ENCODE results near the gene COL27A1. TPM values are rescaled to one million over a fixed set of nuclear protein-coding genes. Genes with fewer than 3 reads are reported as not detected.

Gene COL27A1
- total and polyA plus RNA-seq, 12 donors: 3.1 to 35.8 (median 5.1) TPM

DNA sequence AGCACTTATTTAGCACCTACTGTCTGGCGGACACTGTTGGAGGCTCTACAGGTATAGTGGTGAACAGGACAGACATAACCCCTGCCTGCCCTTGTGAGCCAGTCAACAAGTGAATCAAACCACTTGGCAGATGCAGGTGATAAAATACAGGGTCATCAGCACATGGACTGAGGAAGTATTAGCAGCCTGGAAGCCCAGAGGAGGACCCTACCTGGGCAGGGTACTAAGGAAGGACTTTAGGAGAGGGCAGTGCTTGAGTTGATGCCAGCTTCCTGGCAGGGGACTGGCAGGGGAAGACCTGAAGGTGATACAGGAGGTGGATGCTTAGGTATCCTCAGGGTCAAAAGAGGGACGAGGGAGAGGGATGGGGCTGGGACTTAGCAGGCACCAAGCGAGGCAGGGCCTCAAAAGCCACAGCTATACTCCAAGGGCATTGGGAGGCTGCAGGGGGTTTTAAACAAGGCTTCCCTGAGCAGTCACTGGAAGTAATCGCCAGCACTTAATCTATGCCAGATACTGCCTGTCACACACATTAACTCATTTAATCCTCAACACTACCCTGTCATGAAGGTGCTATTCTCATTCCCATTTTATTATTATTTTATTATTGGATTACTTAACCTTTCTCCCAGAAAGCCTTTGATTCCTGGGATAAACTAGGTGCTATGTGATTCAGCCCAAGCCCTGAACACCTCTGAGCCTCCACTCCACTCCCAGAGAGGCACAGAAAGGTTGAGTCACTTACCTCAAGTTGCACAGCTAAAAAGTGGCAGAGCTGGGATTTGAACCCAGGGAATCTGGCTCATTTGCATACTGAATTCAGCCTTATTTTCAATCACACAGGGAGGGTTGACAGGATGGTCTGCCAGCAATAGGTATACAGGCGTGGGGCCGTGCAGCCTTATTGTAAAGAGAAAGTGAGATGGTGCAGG is 103.8 kb downstream of the COL27A1 start:
- H3K4me1 ChIP-seq: peaks cover 0 to 13% (median 0%) of the 10 kb centered on the region in 9 donors
- no peaks in the 10 kb centered on the region for H3K9me3 ChIP-seq
- TF ChIP-seq, protein P1, sequence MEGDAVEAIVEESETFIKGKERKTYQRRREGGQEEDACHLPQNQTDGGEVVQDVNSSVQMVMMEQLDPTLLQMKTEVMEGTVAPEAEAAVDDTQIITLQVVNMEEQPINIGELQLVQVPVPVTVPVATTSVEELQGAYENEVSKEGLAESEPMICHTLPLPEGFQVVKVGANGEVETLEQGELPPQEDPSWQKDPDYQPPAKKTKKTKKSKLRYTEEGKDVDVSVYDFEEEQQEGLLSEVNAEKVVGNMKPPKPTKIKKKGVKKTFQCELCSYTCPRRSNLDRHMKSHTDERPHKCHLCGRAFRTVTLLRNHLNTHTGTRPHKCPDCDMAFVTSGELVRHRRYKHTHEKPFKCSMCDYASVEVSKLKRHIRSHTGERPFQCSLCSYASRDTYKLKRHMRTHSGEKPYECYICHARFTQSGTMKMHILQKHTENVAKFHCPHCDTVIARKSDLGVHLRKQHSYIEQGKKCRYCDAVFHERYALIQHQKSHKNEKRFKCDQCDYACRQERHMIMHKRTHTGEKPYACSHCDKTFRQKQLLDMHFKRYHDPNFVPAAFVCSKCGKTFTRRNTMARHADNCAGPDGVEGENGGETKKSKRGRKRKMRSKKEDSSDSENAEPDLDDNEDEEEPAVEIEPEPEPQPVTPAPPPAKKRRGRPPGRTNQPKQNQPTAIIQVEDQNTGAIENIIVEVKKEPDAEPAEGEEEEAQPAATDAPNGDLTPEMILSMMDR (IDR thresholded peaks at IDR 0.05): no peak
- no peak overlapping the region for H3K4me3 ChIP-seq
- no peaks in the 10 kb centered on the region for H3K36me3 ChIP-seq
- 70 to 71% methylated on average over 6 of the region's 6 CpGs for WGBS, 2 donors
- no peaks in the 10 kb centered on the region for H3K27me3 ChIP-seq
- ATAC-seq (no peak), DNase-seq (no peak)
- intact Hi-C loops (cut with DNase I): no loop called here
- no peak overlapping the region for H3K27ac ChIP-seq

DNA sequence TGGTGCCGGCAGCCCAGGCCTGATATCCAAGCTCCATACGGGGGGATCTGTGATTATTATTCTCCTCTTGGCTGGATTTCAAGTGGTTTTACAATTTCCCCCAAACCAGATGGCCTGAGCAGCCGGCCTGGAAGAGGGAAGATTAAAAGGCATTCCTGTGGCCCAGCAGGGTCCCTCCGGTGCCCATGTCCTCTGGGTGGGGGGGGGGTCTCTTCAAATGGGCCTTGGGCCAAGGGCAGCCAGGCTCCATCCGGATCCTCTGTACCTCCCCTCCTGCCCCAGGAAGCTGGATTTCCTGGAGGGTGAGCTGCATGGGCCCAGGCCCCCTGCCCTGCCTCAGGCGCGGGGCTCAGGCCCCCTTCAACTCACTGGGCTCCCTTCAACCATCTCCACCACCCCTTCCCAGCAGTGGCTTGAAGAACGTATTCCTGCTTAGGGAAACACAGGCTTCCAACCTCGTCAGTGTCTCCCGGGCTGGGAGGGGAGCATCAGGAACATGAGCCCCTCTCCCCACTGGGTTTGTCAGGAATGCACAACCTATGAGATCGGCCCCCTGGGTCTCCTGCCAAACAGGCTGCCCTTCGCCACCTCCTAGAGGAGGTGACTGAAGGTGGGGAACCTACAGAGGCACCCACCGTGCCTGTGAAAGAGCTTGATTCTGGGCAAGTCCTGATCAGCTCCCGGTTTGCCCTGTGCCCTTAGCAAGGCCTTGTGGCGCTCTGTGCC is 104.6 kb downstream of the COL27A1 start:
- intact Hi-C loops (cut with DNase I): loop anchor here in 3 of 10 donors (5.0 to 10.0 kb wide), 2 partner anchors 103 to 105 kb away; partner anchors contain the start of gene COL27A1 (in 3 of the 3)
- no peak overlapping the region for H3K27ac ChIP-seq
- no peaks in the 10 kb centered on the region for H3K27me3 ChIP-seq
- TF ChIP-seq, protein P1 (IDR thresholded peaks at IDR 0.05): no peak
- H3K36me3 ChIP-seq: no peaks in the 10 kb centered on the region
- H3K9me3 ChIP-seq: no peaks in the 10 kb centered on the region
- H3K4me3 ChIP-seq: no peak overlapping the region
- H3K4me1 ChIP-seq: peaks cover 0 to 13% (median 0%) of the 10 kb centered on the region in 9 donors
- no peak for DNase-seq
- WGBS, 2 donors: 56 to 66% methylated on average over 15 of the region's 15 CpGs
- ATAC-seq: no peak

DNA sequence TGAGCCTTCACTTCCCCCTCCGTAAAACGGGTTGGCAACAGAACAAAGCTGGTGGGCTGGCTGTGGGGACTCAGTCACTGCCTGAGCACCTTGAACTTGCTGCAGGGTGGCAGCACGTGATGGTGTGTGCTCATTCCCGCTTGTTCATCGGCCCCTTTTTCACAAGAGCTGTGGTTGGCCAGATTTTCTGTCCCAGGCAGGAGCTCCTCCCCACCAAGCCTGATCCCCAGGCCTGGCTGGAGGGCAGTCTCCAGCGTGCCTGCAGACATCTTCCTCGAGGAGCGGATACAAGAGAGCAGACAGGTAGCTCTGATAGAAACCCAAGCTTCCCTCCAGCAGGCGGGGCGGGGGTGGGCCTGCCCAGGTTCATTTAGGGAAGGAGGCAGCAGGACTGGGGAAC is 105.7 kb downstream of the COL27A1 start:
- H3K27me3 ChIP-seq: no peaks in the 10 kb centered on the region
- H3K27ac ChIP-seq: no peak overlapping the region
- intact Hi-C loops (cut with DNase I): loop anchor here in 3 of 10 donors (5.0 to 10.0 kb wide), 2 partner anchors 104 to 106 kb away; partner anchors contain the start of gene COL27A1 (in 3 of the 3)
- TF ChIP-seq, protein P1 (IDR thresholded peaks at IDR 0.05): no peak
- H3K36me3 ChIP-seq: no peaks in the 10 kb centered on the region
- no peak for DNase-seq
- H3K4me3 ChIP-seq: no peak overlapping the region
- peaks cover 0 to 13% (median 0%) of the 10 kb centered on the region in 9 donors for H3K4me1 ChIP-seq
- H3K9me3 ChIP-seq: no peaks in the 10 kb centered on the region
- 89 to 92% methylated on average over 10 of the region's 10 CpGs for WGBS, 2 donors
- no peak for ATAC-seq

DNA sequence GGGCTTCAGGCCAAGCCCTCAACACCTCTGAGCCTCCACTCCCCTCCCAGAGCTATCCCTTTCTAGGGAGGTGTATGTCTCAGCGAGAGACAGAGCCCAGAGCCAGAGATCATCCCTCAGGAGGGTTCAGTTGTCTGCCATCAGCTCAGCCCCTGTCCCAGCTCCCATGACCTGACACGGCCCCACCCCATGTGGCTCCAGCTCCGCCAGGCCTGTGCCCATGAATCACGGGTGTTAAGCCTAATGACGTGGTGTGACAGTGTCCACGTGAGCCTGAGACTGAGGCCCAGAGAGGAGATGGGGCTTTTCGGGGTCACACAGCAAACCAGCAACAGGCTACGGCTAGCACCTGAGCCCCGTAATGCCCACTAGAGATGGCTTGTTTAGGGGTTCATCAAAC is 106.7 kb downstream of the COL27A1 start:
- intact Hi-C loops (cut with DNase I): loop anchor here in 3 of 10 donors (5.0 to 10.0 kb wide), 2 partner anchors 105 to 107 kb away; partner anchors contain the start of gene COL27A1 (in 3 of the 3)
- ATAC-seq (peak in 5 of 8 donors; percentile 24 to 46 (median 27)), DNase-seq (no peak)
- H3K4me3 ChIP-seq: no peak overlapping the region
- WGBS, 2 donors: 69% methylated on average over 9 of the region's 9 CpGs
- H3K9me3 ChIP-seq: no peaks in the 10 kb centered on the region
- TF ChIP-seq, protein P1 (IDR thresholded peaks at IDR 0.05): no peak
- peaks cover 0 to 13% (median 0%) of the 10 kb centered on the region in 9 donors for H3K4me1 ChIP-seq
- H3K27me3 ChIP-seq: no peaks in the 10 kb centered on the region
- H3K36me3 ChIP-seq: no peaks in the 10 kb centered on the region
- no peak overlapping the region for H3K27ac ChIP-seq

Data from heart right ventricle (tissue), 16 donors.